Measurements from ENCODE around the gene DGCR2.
A peak's percentile ranks its signal among the peaks of the same experiment; 100 is the strongest.
"Not testable (repeated sequence)": the region's sequence is repeated elsewhere in the genome, so short reads cannot be mapped to it uniquely, and the experiment has no call there.

The DGCR2 gene

GRCh38 chr22:19122143-19122751 is at the start of gene DGCR2:
Gene DGCR2, minus strand, starts transcription at chr22:19122412. Its CDS starts 206 bp downstream, at chr22:19122206.
- DNase-seq = peak; percentile 96 to 97

GRCh38 chr22:19169947-19170318 is 47.7 kb upstream of the DGCR2 start:
- DNase-seq = no peak

GRCh38 chr22:19169002-19169946 is 47.1 kb upstream of the DGCR2 start:
- DNase-seq = no peak

GRCh38 chr22:19168088-19168890 is 46.1 kb upstream of the DGCR2 start:
- no peak for DNase-seq

- DNase-seq = no peak
Observed at GRCh38 chr22:19167106-19167869, 45.1 kb upstream of the DGCR2 start.

GRCh38 chr22:19166421-19166820 is 44.2 kb upstream of the DGCR2 start:
- DNase-seq = no peak

- no peak for DNase-seq
Observed at GRCh38 chr22:19164425-19164824, 42.2 kb upstream of the DGCR2 start.

- not testable (repeated sequence) for DNase-seq
Observed at GRCh38 chr22:19158649-19159048, 36.4 kb upstream of the DGCR2 start.

- not testable (repeated sequence) for DNase-seq
Observed at GRCh38 chr22:19156109-19156508, 33.9 kb upstream of the DGCR2 start.

- DNase-seq = no peak
Observed at GRCh38 chr22:19152942-19153883, 31.0 kb upstream of the DGCR2 start.

GRCh38 chr22:19151329-19152191 is 29.3 kb upstream of the DGCR2 start:
- no peak for DNase-seq

- no peak for DNase-seq
Observed at GRCh38 chr22:19150482-19151328, 28.5 kb upstream of the DGCR2 start.

- no peak for DNase-seq
Observed at GRCh38 chr22:19149991-19150390, 27.8 kb upstream of the DGCR2 start, which contains the start of gene GSC2. Gene GSC2, minus strand, starts transcription at chr22:19150292. Its CDS starts 9 bp downstream, at chr22:19150283.

- peak in 1 of 2 donors; percentile 46 for DNase-seq
Observed at GRCh38 chr22:19149047-19149883, 27.1 kb upstream of the DGCR2 start.

GRCh38 chr22:19148417-19149046 is 26.3 kb upstream of the DGCR2 start:
- DNase-seq = no peak

- no peak for DNase-seq
Observed at GRCh38 chr22:19147195-19147780, 25.1 kb upstream of the DGCR2 start.
